Measurements from ENCODE around the gene GPC5.

DNA sequence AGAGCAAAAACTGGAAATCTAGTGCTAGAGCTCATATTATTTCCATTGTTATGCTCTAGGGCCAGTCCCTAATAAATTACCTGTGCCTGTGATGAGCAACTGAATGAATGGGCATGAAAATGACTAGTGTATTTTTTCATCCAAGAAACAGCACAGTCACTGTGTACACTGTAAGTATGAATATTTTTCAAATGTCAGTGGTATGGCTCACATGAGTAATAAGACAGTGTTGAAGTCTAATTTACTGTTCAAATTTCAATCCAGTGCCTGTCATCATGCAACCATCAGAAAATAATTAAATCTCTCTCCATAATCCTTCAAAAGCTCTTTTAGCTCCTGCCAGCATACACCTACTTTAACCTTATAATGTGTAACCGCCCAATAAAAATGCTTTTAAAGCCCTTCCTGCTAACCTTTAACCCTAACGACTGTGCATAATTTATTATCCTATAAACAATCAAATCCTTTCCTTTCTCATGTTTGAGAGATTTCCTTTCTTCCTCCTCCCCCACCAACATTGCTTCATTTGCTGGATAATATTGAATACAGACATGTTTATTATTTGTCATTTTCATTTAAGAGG, 378.3 kb downstream of the GPC5 start:
- TF ChIP-seq, protein P1, sequence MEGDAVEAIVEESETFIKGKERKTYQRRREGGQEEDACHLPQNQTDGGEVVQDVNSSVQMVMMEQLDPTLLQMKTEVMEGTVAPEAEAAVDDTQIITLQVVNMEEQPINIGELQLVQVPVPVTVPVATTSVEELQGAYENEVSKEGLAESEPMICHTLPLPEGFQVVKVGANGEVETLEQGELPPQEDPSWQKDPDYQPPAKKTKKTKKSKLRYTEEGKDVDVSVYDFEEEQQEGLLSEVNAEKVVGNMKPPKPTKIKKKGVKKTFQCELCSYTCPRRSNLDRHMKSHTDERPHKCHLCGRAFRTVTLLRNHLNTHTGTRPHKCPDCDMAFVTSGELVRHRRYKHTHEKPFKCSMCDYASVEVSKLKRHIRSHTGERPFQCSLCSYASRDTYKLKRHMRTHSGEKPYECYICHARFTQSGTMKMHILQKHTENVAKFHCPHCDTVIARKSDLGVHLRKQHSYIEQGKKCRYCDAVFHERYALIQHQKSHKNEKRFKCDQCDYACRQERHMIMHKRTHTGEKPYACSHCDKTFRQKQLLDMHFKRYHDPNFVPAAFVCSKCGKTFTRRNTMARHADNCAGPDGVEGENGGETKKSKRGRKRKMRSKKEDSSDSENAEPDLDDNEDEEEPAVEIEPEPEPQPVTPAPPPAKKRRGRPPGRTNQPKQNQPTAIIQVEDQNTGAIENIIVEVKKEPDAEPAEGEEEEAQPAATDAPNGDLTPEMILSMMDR (IDR thresholded peaks at IDR 0.05), result no peak
- TF ChIP-seq POLR2A (IDR thresholded peaks at IDR 0.05), result no peak

Data from testis (tissue), 2 donors.